Ectodermal cell (in vitro differentiated cells): ENCODE data around the gene CACNA1I.

Source experiments
- H3K27ac ChIP-seq: 2 replicates; pipeline ENCODE4 v1.7.0; 2013; ENCODE audit warnings: mild to moderate bottlenecking, low read depth, low read length; ENCODE audit not compliant: insufficient read depth, poor library complexity, severe bottlenecking
- H3K27me3 ChIP-seq: 2 replicates; pipeline ENCODE4 v1.7.0; 2013; ENCODE audit warnings: mild to moderate bottlenecking, low read length; ENCODE audit not compliant: insufficient read depth, control insufficient read depth, poor library complexity, severe bottlenecking
- H3K36me3 ChIP-seq: one replicate; pipeline ENCODE4 v1.7.0; 2013; ENCODE audit warnings: low read length; ENCODE audit not compliant: control insufficient read depth, insufficient read depth
- H3K4me1 ChIP-seq: one replicate; pipeline ENCODE4 v1.7.0; 2013; ENCODE audit warnings: low read length; ENCODE audit not compliant: control insufficient read depth, insufficient read depth
- H3K4me3 ChIP-seq: 2 replicates; pipeline ENCODE4 v1.7.0; 2013; ENCODE audit warnings: low read depth, low read length, control low read depth; ENCODE audit not compliant: insufficient read depth
- H3K9me3 ChIP-seq: 2 replicates; pipeline ENCODE4 v1.7.0; 2013; ENCODE audit warnings: mild to moderate bottlenecking, low read length, moderate library complexity; ENCODE audit not compliant: control insufficient read depth
- WGBS, 2 experiments: methylation state at CpG; one replicate each; pipeline ENCODE4 v1.1.7; 2013; ENCODE audit warnings: missing lambda C conversion rate in 2 of 2; 5-methylcytosine and 5-hydroxymethylcytosine counted together

The CACNA1I gene

GRCh38 chr22:39689421-39689820 lies 118.9 kb downstream of the CACNA1I start:
- H3K4me3 ChIP-seq, result no peak overlapping the region
- H3K36me3 ChIP-seq, result no peaks in the 10 kb centered on the region
- H3K27me3 ChIP-seq, result no peaks in the 10 kb centered on the region
- H3K9me3 ChIP-seq, result no peaks in the 10 kb centered on the region
- whole genome bisulfite sequencing, 2 experiments, result 85 to 89% methylated on average over 10 of the region's 10 CpGs
- no peak overlapping the region for H3K27ac ChIP-seq
- peaks cover 42% of the 10 kb centered on the region for H3K4me1 ChIP-seq

GRCh38 chr22:39690881-39691605 lies 120.5 kb downstream of the CACNA1I start:
- no peaks in the 10 kb centered on the region for H3K9me3 ChIP-seq
- WGBS, 2 experiments, result 41 to 45% methylated on average over 25 of the region's 25 CpGs
- no peaks in the 10 kb centered on the region for H3K36me3 ChIP-seq
- no peaks in the 10 kb centered on the region for H3K27me3 ChIP-seq
- no peak overlapping the region for H3K4me3 ChIP-seq
- no peak overlapping the region for H3K27ac ChIP-seq
- H3K4me1 ChIP-seq, result peaks cover 38% of the 10 kb centered on the region

GRCh38 chr22:39693943-39694500 lies 123.5 kb downstream of the CACNA1I start:
- Histone ChIP-seq H3K9me3 (no peaks in the 10 kb centered on the region), H3K27me3 (no peaks in the 10 kb centered on the region), H3K4me3 (no peak overlapping the region), H3K36me3 (no peaks in the 10 kb centered on the region), H3K4me1 (peaks cover 42% of the 10 kb centered on the region), H3K27ac (no peak overlapping the region)
- 82 to 86% methylated on average over 14 of the region's 14 CpGs for WGBS, 2 experiments

- no peaks in the 10 kb centered on the region for H3K36me3 ChIP-seq
- WGBS, 2 experiments, result 91 to 93% methylated on average over 14 of the region's 14 CpGs
- H3K27me3 ChIP-seq, result no peaks in the 10 kb centered on the region
Measured at GRCh38 chr22:39697790-39698430, 127.4 kb downstream of the CACNA1I start.

GRCh38 chr22:39699631-39700360 lies 129.2 kb downstream of the CACNA1I start:
- Histone ChIP-seq H3K9me3 (no peaks in the 10 kb centered on the region), H3K4me1 (peaks cover 38% of the 10 kb centered on the region), H3K27ac (no peak overlapping the region), H3K36me3 (no peaks in the 10 kb centered on the region), H3K27me3 (no peaks in the 10 kb centered on the region), H3K4me3 (no peak overlapping the region)
- WGBS, 2 experiments, result 56 to 59% methylated on average over 19 of the region's 19 CpGs

More at GRCh38 chr22:39697790-39698430, 127.4 kb downstream of the CACNA1I start:
- H3K27ac ChIP-seq, result no peak overlapping the region
- no peak overlapping the region for H3K4me3 ChIP-seq
- H3K9me3 ChIP-seq, result no peaks in the 10 kb centered on the region
- peaks cover 28% of the 10 kb centered on the region for H3K4me1 ChIP-seq

- Histone ChIP-seq H3K27ac (no peak overlapping the region), H3K9me3 (no peaks in the 10 kb centered on the region), H3K27me3 (no peaks in the 10 kb centered on the region), H3K4me3 (no peak overlapping the region), H3K4me1 (peaks cover 35% of the 10 kb centered on the region), H3K36me3 (no peaks in the 10 kb centered on the region)
- WGBS, 2 experiments, result 92 to 96% methylated on average over 7 of the region's 7 CpGs
Measured at GRCh38 chr22:39700565-39700964, 130.0 kb downstream of the CACNA1I start.

- WGBS, 2 experiments, result 80 to 82% methylated on average over 8 of the region's 8 CpGs
- no peak overlapping the region for H3K4me3 ChIP-seq
- peaks cover 41% of the 10 kb centered on the region for H3K4me1 ChIP-seq
- H3K36me3 ChIP-seq, result no peaks in the 10 kb centered on the region
- H3K27ac ChIP-seq, result no peak overlapping the region
- H3K27me3 ChIP-seq, result no peaks in the 10 kb centered on the region
- H3K9me3 ChIP-seq, result no peaks in the 10 kb centered on the region
Measured at GRCh38 chr22:39703091-39703490, 132.5 kb downstream of the CACNA1I start.

GRCh38 chr22:39703928-39704639 lies 133.5 kb downstream of the CACNA1I start:
- no peaks in the 10 kb centered on the region for H3K27me3 ChIP-seq
- H3K36me3 ChIP-seq, result no peaks in the 10 kb centered on the region
- no peak overlapping the region for H3K27ac ChIP-seq
- WGBS, 2 experiments, result 72 to 80% methylated on average over 17 of the region's 17 CpGs
- peaks cover 41% of the 10 kb centered on the region for H3K4me1 ChIP-seq
- H3K9me3 ChIP-seq, result no peaks in the 10 kb centered on the region
- no peak overlapping the region for H3K4me3 ChIP-seq

- Histone ChIP-seq H3K27me3 (no peaks in the 10 kb centered on the region), H3K9me3 (no peaks in the 10 kb centered on the region), H3K36me3 (no peaks in the 10 kb centered on the region), H3K27ac (no peak overlapping the region), H3K4me1 (peaks cover 30% of the 10 kb centered on the region), H3K4me3 (no peak overlapping the region)
- 96% methylated on average over 12 of the region's 12 CpGs for WGBS, 2 experiments
Measured at GRCh38 chr22:39705386-39705785, 134.8 kb downstream of the CACNA1I start.
